H9 (cell line): ENCODE results near the gene ATP2B2. TPM values are rescaled to one million over a fixed set of nuclear protein-coding genes. Genes with fewer than 3 reads are reported as not detected.
A peak's percentile ranks its signal among the peaks of the same experiment; 100 is the strongest.

Experiments used
- DNase-seq: peaks from one replicate; pipeline ENCODE4 v3.0.0-alpha.2; 2017
- H2AFZ ChIP-seq: one replicate; pipeline ENCODE4 v1.6.1; 2013; ENCODE audit warnings: mild to moderate bottlenecking, low read length, control low read depth, moderate library complexity
- H2AK5ac ChIP-seq: 2 replicates; pipeline ENCODE4 v1.6.1; 2013; ENCODE audit warnings: low read length, control low read depth, mixed read lengths; ENCODE audit not compliant: insufficient read length
- H2BK120ac ChIP-seq: one replicate; pipeline ENCODE4 v1.6.1; 2013; ENCODE audit warnings: low read depth, mild to moderate bottlenecking, low read length, control low read depth, inconsistent platforms; ENCODE audit not compliant: poor library complexity, severe bottlenecking
- H2BK12ac ChIP-seq: 2 replicates; pipeline ENCODE4 v1.6.1; 2013; ENCODE audit warnings: low read length, control low read depth, mixed read lengths, low read depth; ENCODE audit not compliant: insufficient read length
- H2BK15ac ChIP-seq: 2 replicates; pipeline ENCODE4 v1.6.1; 2013; ENCODE audit warnings: low read depth, low read length, control low read depth
- H2BK20ac ChIP-seq: one replicate; pipeline ENCODE4 v1.6.1; 2013; ENCODE audit warnings: low read depth, mild to moderate bottlenecking, low read length, control low read depth, inconsistent platforms; ENCODE audit not compliant: poor library complexity, severe bottlenecking
- H2BK5ac ChIP-seq: 2 replicates; pipeline ENCODE4 v1.6.1; 2013; ENCODE audit warnings: low read length, control low read depth, mixed read lengths; ENCODE audit not compliant: insufficient read length
- H3K14ac ChIP-seq: 2 replicates; pipeline ENCODE4 v1.6.1; 2013; ENCODE audit warnings: low read length, control low read depth; ENCODE audit not compliant: insufficient read depth
- H3K18ac ChIP-seq: 2 replicates; pipeline ENCODE4 v1.6.1; 2013; ENCODE audit warnings: low read depth, mild to moderate bottlenecking, mixed read lengths, low read length, control low read depth; ENCODE audit not compliant: insufficient read length
- H3K23ac ChIP-seq: 2 replicates; pipeline ENCODE4 v1.6.1; 2013; ENCODE audit warnings: low read length, control low read depth, mixed read lengths, low read depth; ENCODE audit not compliant: insufficient read length
- H3K23me2 ChIP-seq: 2 replicates; pipeline ENCODE4 v1.6.1; 2013; ENCODE audit warnings: low read depth, mild to moderate bottlenecking, mixed read lengths, low read length, control low read depth; ENCODE audit not compliant: insufficient read length, poor library complexity, severe bottlenecking
- H3K27ac ChIP-seq: 2 replicates; pipeline ENCODE4 v1.5.1; 2013; ENCODE audit warnings: low read length, control low read depth, mixed read lengths, low read depth; ENCODE audit not compliant: insufficient read length
- H3K27me3 ChIP-seq: 2 replicates; pipeline ENCODE4 v1.6.1; 2013; ENCODE audit warnings: low read length, control low read depth, inconsistent platforms; ENCODE audit not compliant: insufficient read depth
- H3K4ac ChIP-seq: 2 replicates; pipeline ENCODE4 v1.6.1; 2013; ENCODE audit warnings: low read depth, mild to moderate bottlenecking, control low read depth, inconsistent platforms, low read length, moderate library complexity
- H3K4me1 ChIP-seq: 2 replicates; pipeline ENCODE4 v1.6.1; 2013; ENCODE audit warnings: low read length, control low read depth, inconsistent platforms; ENCODE audit not compliant: insufficient read depth
- H3K4me2 ChIP-seq: 2 replicates; pipeline ENCODE4 v1.6.1; 2013; ENCODE audit warnings: low read length, control low read depth, mixed read lengths; ENCODE audit not compliant: insufficient read length, insufficient read depth
- H3K56ac ChIP-seq: 2 replicates; pipeline ENCODE4 v1.6.1; 2013; ENCODE audit warnings: low read depth, mild to moderate bottlenecking, mixed read lengths, low read length, control low read depth; ENCODE audit not compliant: insufficient read length
- H3K79me1 ChIP-seq: 2 replicates; pipeline ENCODE4 v1.6.1; 2013; ENCODE audit warnings: low read depth, mild to moderate bottlenecking, moderate library complexity, low read length, control low read depth, inconsistent platforms; ENCODE audit not compliant: insufficient read depth, poor library complexity, severe bottlenecking
- H3K79me2 ChIP-seq: 2 replicates; pipeline ENCODE4 v1.6.1; 2013; ENCODE audit warnings: low read length, control low read depth, inconsistent platforms; ENCODE audit not compliant: insufficient read depth
- H3K9ac ChIP-seq: 2 replicates; pipeline ENCODE4 v1.6.1; 2013; ENCODE audit warnings: low read length, control low read depth, mixed read lengths; ENCODE audit not compliant: insufficient read length; ENCODE audit errors: extremely low read depth
- H3K9me3 ChIP-seq: one replicate; pipeline ENCODE4 v1.6.1; 2013; ENCODE audit warnings: low read depth, low read length, inconsistent platforms; ENCODE audit not compliant: control insufficient read depth
- H3T11ph ChIP-seq: one replicate; pipeline ENCODE4 v1.6.1; 2013; ENCODE audit warnings: mild to moderate bottlenecking, low read length, control low read depth, inconsistent platforms
- H4K20me1 ChIP-seq: one replicate; pipeline ENCODE4 v1.6.1; 2013; ENCODE audit not compliant: control insufficient read depth, insufficient read length, insufficient read depth
- H4K5ac ChIP-seq: 2 replicates; pipeline ENCODE4 v1.6.1; 2013; ENCODE audit warnings: low read depth, mild to moderate bottlenecking, mixed read lengths, low read length, control low read depth; ENCODE audit not compliant: insufficient read length
- H4K8ac ChIP-seq: replicated peaks from 2 replicates; pipeline ENCODE4 v1.6.1; 2013; ENCODE audit warnings: low read length, control low read depth, mixed read lengths, low read depth; ENCODE audit not compliant: insufficient read length
- H4K91ac ChIP-seq: 2 replicates; pipeline ENCODE4 v1.6.1; 2013; ENCODE audit warnings: low read depth, mild to moderate bottlenecking, moderate library complexity, mixed read lengths, low read length, control low read depth; ENCODE audit not compliant: insufficient read length
- H3K27ac Mint-ChIP-seq, 3 experiments: 2 replicates in 2 of 3; 3 replicates in 1 of 3; pipeline ENCODE4 v1.8.0; 2020 to 2021; ENCODE audit warnings: mixed read lengths in 3 of 3, mild to moderate bottlenecking in 1 of 3, moderate library complexity in 1 of 3
- H3K27me3 Mint-ChIP-seq: 2 replicates; pipeline ENCODE4 v1.8.0; 2021; ENCODE audit warnings: low read depth, mild to moderate bottlenecking, moderate library complexity, mixed read lengths
- H3K36me3 Mint-ChIP-seq, 3 experiments: 2 replicates in 2 of 3; 3 replicates in 1 of 3; pipeline ENCODE4 v1.8.0; 2020 to 2021; ENCODE audit warnings: low read depth in 3 of 3, mixed read lengths in 3 of 3; ENCODE audit not compliant: insufficient read depth in 1 of 3
- H3K4me1 Mint-ChIP-seq, 2 experiments: 2 replicates each; pipeline ENCODE4 v1.8.0; 2020; ENCODE audit warnings: mixed read lengths in 2 of 2
- H3K4me3 Mint-ChIP-seq, 2 experiments: 2 replicates in 1 of 2; 3 replicates in 1 of 2; pipeline ENCODE4 v1.8.0; 2020 to 2021; ENCODE audit warnings: mild to moderate bottlenecking in 2 of 2, mixed read lengths in 2 of 2, moderate library complexity in 1 of 2
- H3K9me3 Mint-ChIP-seq, 2 experiments: 2 replicates in 1 of 2; 3 replicates in 1 of 2; pipeline ENCODE4 v1.8.0; 2020; ENCODE audit warnings: mild to moderate bottlenecking in 2 of 2, mixed read lengths in 2 of 2, moderate library complexity in 1 of 2
- WGBS: extraction: QIAGEN DNeasy Blood & Tissue Kit; methylation state at CpG from one replicate; pipeline ENCODE4 v1.1.7; 2013; ENCODE audit warnings: missing lambda C conversion rate, low lambda C conversion rate, mixed read lengths; ENCODE audit not compliant: insufficient read length; ENCODE audit errors: extremely low coverage; 5-methylcytosine and 5-hydroxymethylcytosine counted together
- total RNA-seq: library from RNA; stranded (reverse); gene quantifications from 2 replicates; pipeline ENCODE4 v1.2.1, GENCODE V29; 2021
- TF ChIP-seq, protein P1 (sequence below): fragments of 200-600 bp; sonication (generic); conservative IDR thresholded peaks from 3 replicates; pipeline ENCODE4 v1.8.0; 2021; ENCODE audit warnings: antibody characterized with exemption, mild to moderate bottlenecking

The ATP2B2 gene
- total RNA-seq, 1 experiment from 2014 or later, result 0.33 TPM

DNA sequence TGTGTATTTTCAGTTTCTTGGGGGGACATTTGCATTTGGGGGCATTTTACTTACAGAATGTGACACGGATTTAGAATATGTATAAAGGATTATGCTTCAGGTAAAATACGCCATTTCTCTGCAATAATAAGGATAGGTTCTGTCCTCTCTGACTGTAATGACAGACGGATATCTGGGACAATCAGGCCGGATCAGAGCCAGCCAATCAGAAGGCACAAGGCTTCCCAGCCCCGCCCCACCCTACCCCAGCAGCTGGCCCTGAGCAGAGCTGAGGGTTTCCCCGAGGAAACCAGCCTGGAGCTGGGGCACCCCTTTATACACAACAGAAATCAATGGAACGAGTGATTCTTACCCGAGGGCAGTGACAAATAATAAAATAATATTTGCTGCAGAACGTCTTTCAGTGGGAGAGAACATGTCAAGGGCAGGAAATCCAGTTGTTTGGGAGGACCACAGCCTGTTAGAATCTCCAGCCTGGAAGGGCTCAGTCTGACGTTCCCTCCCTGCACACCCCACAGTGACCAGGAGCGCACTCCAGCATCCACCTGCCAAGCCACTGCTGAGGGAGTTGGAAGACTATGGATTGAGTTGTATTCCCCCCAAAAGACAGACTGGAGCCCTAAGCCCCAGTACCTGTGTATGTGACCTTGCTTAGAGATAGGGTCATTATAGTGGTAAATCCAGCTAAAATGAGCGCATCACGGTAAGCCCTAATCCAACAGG lies 154.2 kb downstream of the ATP2B2 start:
- Histone ChIP-seq H3K4me2 (no peak overlapping the region), H2AFZ (no peak overlapping the region), H2BK5ac (no peak overlapping the region), H2BK120ac (no peak overlapping the region), H3T11ph (no peak overlapping the region), H2BK12ac (no peak overlapping the region), H3K79me1 (no peaks in the 10 kb centered on the region), H3K23ac (no peak overlapping the region), H3K79me2 (no peaks in the 10 kb centered on the region), H3K27ac (no peak overlapping the region), H3K14ac (no peak overlapping the region), H2BK20ac (no peak overlapping the region), H3K23me2 (no peaks in the 10 kb centered on the region), H3K56ac (no peak overlapping the region), H2BK15ac (no peak overlapping the region), H4K8ac (no peak overlapping the region), H3K27me3 (no peaks in the 10 kb centered on the region), H3K4ac (no peak overlapping the region), H3K18ac (no peak overlapping the region), H2AK5ac (no peak overlapping the region), H3K9me3 (no peaks in the 10 kb centered on the region), H3K9ac (no peak overlapping the region), H4K20me1 (no peaks in the 10 kb centered on the region), H4K5ac (no peak overlapping the region), H3K4me1 (no peaks in the 10 kb centered on the region; the same call in 1 of the 2 replicates), H4K91ac (no peak overlapping the region)
- Mint-ChIP-seq H3K4me3 (no peak overlapping the region), H3K27me3 (peaks cover 3% of the 10 kb centered on the region), H3K4me1 (peaks cover 14 to 19% of the 10 kb centered on the region in 2 experiments), H3K36me3 (no peaks in the 10 kb centered on the region), H3K27ac (no peak overlapping the region), H3K9me3 (no peaks in the 10 kb centered on the region)
- no CpG with 5 or more reads among the region's 13 CpGs for WGBS
- DNase-seq, result peak; percentile 69
- TF ChIP-seq, protein P1, sequence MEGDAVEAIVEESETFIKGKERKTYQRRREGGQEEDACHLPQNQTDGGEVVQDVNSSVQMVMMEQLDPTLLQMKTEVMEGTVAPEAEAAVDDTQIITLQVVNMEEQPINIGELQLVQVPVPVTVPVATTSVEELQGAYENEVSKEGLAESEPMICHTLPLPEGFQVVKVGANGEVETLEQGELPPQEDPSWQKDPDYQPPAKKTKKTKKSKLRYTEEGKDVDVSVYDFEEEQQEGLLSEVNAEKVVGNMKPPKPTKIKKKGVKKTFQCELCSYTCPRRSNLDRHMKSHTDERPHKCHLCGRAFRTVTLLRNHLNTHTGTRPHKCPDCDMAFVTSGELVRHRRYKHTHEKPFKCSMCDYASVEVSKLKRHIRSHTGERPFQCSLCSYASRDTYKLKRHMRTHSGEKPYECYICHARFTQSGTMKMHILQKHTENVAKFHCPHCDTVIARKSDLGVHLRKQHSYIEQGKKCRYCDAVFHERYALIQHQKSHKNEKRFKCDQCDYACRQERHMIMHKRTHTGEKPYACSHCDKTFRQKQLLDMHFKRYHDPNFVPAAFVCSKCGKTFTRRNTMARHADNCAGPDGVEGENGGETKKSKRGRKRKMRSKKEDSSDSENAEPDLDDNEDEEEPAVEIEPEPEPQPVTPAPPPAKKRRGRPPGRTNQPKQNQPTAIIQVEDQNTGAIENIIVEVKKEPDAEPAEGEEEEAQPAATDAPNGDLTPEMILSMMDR, result no peak
